ENCODE measurements around the gene COL25A1.

COL25A1 gene

DNA sequence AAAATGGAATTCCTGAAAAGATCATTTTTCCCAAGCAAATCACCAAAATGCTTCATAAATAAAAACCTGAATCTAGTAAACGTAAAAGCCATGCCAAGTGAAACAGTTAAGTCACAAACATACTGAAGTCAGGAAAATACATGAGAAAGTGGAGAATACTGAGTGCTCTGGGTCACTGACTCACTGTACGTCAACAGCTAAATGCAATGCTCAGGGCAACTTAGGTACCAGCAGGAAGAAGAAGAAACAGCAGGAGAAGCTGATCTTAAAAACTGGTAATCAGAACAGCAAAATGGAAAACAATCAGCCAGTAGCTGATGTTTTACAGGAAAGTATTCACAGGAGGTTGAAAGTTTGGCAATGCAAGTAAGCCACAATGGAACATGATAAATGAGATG lies 287.0 kb downstream of the COL25A1 start:
- H3K4me3 ChIP-seq (ENCODE audit: low read depth, low read length), result no peak overlapping the region
- TF ChIP-seq CTCF (IDR thresholded peaks at IDR 0.05; ENCODE audit: low read depth, low read length) (no peak), POLR2A (IDR thresholded peaks at IDR 0.05; ENCODE audit: extremely low read depth, insufficient read length) (no peak), MYC (IDR thresholded peaks at IDR 0.05; ENCODE audit: low read depth, low read length) (no peak), MAX (IDR thresholded peaks at IDR 0.05; ENCODE audit: low read depth, low read length) (no peak)
- no peak for DNase-seq (ENCODE audit: low read depth)

GRCh38 chr4:109014593-109015412 lies 287.7 kb downstream of the COL25A1 start:
- no peak overlapping the region for H3K4me3 ChIP-seq (ENCODE audit: low read depth, low read length)
- no peak for TF ChIP-seq MAX (IDR thresholded peaks at IDR 0.05; ENCODE audit: low read depth, low read length)
- no peak for TF ChIP-seq POLR2A (IDR thresholded peaks at IDR 0.05; ENCODE audit: extremely low read depth, insufficient read length)
- no peak for TF ChIP-seq CTCF (IDR thresholded peaks at IDR 0.05; ENCODE audit: low read depth, low read length)
- no peak for TF ChIP-seq MYC (IDR thresholded peaks at IDR 0.05; ENCODE audit: low read depth, low read length)
- DNase-seq (ENCODE audit: low read depth), result no peak

DNA sequence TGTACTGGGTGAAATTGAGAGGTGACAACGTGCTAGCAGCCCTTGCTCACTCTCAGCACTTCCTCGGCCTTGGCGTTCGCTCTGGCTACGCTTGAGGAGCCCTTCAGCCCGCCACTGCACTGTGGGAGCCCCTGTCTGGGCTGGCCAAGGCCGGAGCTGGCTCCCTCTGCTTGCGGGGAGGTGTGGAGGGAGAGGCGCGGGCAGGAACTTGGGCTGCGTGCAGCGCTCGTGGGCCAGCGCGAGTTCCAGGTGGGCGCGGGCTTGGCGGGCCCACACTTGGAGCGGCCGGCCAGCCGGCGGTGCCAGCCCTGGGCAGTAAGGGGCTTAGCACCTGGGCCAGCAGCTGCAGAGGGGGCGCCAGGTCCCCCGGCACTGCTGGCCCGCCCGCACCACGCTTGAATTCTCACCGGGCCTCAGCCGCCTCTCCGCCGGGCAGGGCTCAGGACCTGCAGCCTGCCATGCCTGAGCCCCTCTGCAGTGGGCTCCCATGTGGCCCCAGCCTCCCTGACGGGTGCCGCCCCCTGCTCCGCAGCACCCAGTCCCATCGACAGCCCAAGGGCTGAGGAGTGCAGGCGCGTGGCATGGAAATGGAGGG lies 290.1 kb downstream of the COL25A1 start:
- DNase-seq (ENCODE audit: low read depth), result no peak
- TF ChIP-seq MYC (IDR thresholded peaks at IDR 0.05; ENCODE audit: low read depth, low read length) (no peak), MAX (IDR thresholded peaks at IDR 0.05; ENCODE audit: low read depth, low read length) (no peak), CTCF (IDR thresholded peaks at IDR 0.05; ENCODE audit: low read depth, low read length) (no peak), POLR2A (IDR thresholded peaks at IDR 0.05; ENCODE audit: extremely low read depth, insufficient read length) (no peak)
- no peak overlapping the region for H3K4me3 ChIP-seq (ENCODE audit: low read depth, low read length)

- DNase-seq (ENCODE audit: low read depth), result no peak
- no peak overlapping the region for H3K4me3 ChIP-seq (ENCODE audit: low read depth, low read length)
- TF ChIP-seq CTCF (IDR thresholded peaks at IDR 0.05; ENCODE audit: low read depth, low read length) (no peak), POLR2A (IDR thresholded peaks at IDR 0.05; ENCODE audit: extremely low read depth, insufficient read length) (no peak), MAX (IDR thresholded peaks at IDR 0.05; ENCODE audit: low read depth, low read length) (no peak), MYC (IDR thresholded peaks at IDR 0.05; ENCODE audit: low read depth, low read length) (no peak)
These were observed 291.0 kb downstream of the COL25A1 start for GRCh38 chr4:109011241-109012026.

DNA sequence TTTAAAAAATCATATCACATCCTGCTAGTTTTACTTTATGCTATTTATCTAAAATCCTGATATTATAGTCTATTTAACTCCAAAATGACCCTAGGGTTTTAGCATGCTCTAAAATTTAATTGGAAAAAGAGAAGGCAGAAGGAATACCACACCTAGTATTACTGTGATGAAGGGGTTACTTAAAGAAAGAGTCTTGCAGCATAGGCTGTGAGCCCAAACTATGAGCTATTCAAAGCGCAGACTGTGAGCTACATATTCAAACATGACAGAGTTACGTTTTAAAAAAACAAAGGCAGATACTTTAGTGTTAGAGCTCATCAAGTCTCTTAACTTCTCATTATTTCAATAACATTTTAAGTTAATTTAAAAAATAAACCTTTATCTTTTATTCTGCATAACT lies 291.9 kb downstream of the COL25A1 start:
- no peak for DNase-seq (ENCODE audit: low read depth)
- TF ChIP-seq CTCF (IDR thresholded peaks at IDR 0.05; ENCODE audit: low read depth, low read length), result no peak
- no peak for TF ChIP-seq POLR2A (IDR thresholded peaks at IDR 0.05; ENCODE audit: extremely low read depth, insufficient read length)
- no peak for TF ChIP-seq MAX (IDR thresholded peaks at IDR 0.05; ENCODE audit: low read depth, low read length)
- no peak overlapping the region for H3K4me3 ChIP-seq (ENCODE audit: low read depth, low read length)

Measured in NB4 (cell line).